Pancreas (tissue), 10 donors: ENCODE data around the gene CYFIP1. TPM values are rescaled to one million over a fixed set of nuclear protein-coding genes. Genes with fewer than 3 reads are reported as not detected.
A peak's percentile ranks its signal among the peaks of the same experiment; 100 is the strongest.

Experiments
- ATAC-seq, 4 donors: fragments of 200-7000 bp; cut with Tn5 transposase; one replicate each; pipeline versions ENCODE4 v1.8.0 to v1.9.1; 2020; ENCODE audit warnings: mild to moderate bottlenecking in 4 of 4, moderate library complexity in 4 of 4
- DNase-seq, 6 donors: peaks; one replicate each; pipeline ENCODE4 v3.0.0-alpha.2; 2020
- FAIRE-seq: peaks from 2 replicates; lab custom pipeline; 2012; peaks lifted over from hg19 to GRCh38; lab: Jason Lieb, UNC
- H3K27ac ChIP-seq, 4 donors: fragments of 200-600 bp; sonication (generic); 1 replicate in 3 of 4; 2 replicates in 1 of 4; pipeline versions ENCODE4 v1.5.0 to v1.8.0; 2020
- H3K27me3 ChIP-seq, 4 donors: fragments of 200-600 bp; one replicate each; pipeline ENCODE4 v1.8.0; 2021
- H3K36me3 ChIP-seq, 3 donors: fragments of 200-600 bp; sonication (generic) in 1 of 3; one replicate each; pipeline versions ENCODE4 v1.5.0 to v1.8.0; 2020 to 2021
- H3K4me1 ChIP-seq, 3 donors: fragments of 200-600 bp; one replicate each; pipeline ENCODE4 v1.8.0; 2021
- H3K4me3 ChIP-seq, 4 donors: fragments of 200-600 bp; sonication (generic) in 2 of 4; one replicate each; pipeline versions ENCODE4 v1.5.0 to v1.8.0; 2020 to 2021
- H3K9me3 ChIP-seq, 4 donors: fragments of 200-600 bp; one replicate each; pipeline ENCODE4 v1.8.0; 2021
- CTCF ChIP-seq, 4 donors: fragments of 200-600 bp; sonication (generic) in 3 of 4; IDR thresholded peaks; one replicate each; pipeline versions ENCODE4 v1.5.0 to v1.8.0; 2021; ENCODE audit warnings: antibody characterized with exemption in 4 of 4
- WGBS, 2 donors: extraction: QIAGEN DNeasy Blood & Tissue Kit; methylation state at CpG; one replicate each; pipeline ENCODE4 v1.1.7; 2013; 5-methylcytosine and 5-hydroxymethylcytosine counted together
- intact Hi-C, 3 donors: fragments of 100-400 bp; cut with DNase I; formaldehyde crosslinking; loops; one replicate each; pipeline versions ENCODE4 v1.11.1 to v1.14.2; 2022
- polyA plus RNA-seq, 2 donors: library from polyadenylated mRNA; stranded (reverse); fragments of 200-250 nt; gene quantifications; one replicate each; pipeline ENCODE4 v1.2.3, GENCODE V29; 2013
- total RNA-seq, 6 donors: library from RNA; stranded (reverse); fragmentation: NEBNext Ultra II Directional in 4 of 6; extraction: Animal tissue kit (Norgen Biotek cat#: 25700) in 4 of 6; gene quantifications; one replicate each; pipeline versions ENCODE4 v1.2.1 to v1.2.4, GENCODE V29; 2021 to 2023
- donor health status: healthy with polysubstance abuse.
- donor health status: DM: no; HTN: no; CAD: no; lungs with moderate emphysema.
- donor health status: DM: no; HTN: no; CAD: no.
- donor health status: control.
- donor health status: control.
- donor health status: Bipolar disorder and iron deficiency.
- donor health status: DM: yes; HTN: yes; CAD: no.
- donor health status: DM: no; HTN: no; CAD: no.
- donor health status: DM: no; HTN: no; CAD: no.
- donor health status: DM: yes; HTN: yes; CAD: no.

Gene CYFIP1
- total and polyA plus RNA-seq, 8 donors = 21.3 to 99.1 (median 59.2) TPM

DNA sequence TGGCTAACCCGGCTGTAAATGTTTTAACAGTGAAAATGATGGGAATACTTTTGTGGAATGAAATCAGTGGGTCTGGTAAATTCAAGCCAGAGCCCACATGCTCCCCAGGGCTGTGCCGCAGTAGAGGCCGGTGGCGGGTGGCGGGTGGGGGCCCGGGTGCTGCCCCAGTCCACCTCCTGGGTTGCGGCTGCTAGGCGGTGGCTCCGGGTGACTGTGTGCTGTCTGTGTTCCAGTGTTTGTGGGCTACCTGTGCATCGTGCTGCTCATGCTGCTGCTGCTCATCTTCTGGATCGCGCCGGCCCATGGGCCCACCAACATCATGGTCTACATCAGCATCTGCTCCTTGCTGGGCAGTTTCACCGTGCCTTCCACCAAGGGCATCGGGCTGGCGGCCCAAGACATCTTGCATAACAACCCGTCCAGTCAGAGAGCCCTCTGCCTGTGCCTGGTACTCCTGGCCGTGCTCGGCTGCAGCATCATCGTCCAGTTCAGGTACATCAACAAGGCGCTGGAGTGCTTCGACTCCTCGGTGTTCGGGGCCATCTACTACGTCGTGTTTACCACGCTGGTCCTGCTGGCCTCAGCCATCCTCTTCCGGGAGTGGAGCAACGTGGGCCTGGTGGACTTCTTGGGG, 156.6 kb downstream of the CYFIP1 start:
- no peaks in the 10 kb centered on the region for H3K27me3 ChIP-seq
- no peak for FAIRE-seq
- intact Hi-C loops = no loop called here
- H3K36me3 ChIP-seq = peaks cover 3 to 21% (median 3%) of the 10 kb centered on the region in 3 donors
- H3K9me3 ChIP-seq = no peaks in the 10 kb centered on the region
- H3K27ac ChIP-seq = no peak overlapping the region
- WGBS, 2 donors = 93 to 97% methylated on average over 29 of the region's 29 CpGs
- DNase-seq = peak in 1 of 6 donors; percentile 59
- no peak for ATAC-seq
- TF ChIP-seq CTCF (IDR thresholded peaks at IDR 0.05) = no peak
- H3K4me1 ChIP-seq = no peaks in the 10 kb centered on the region
- no peak overlapping the region for H3K4me3 ChIP-seq

DNA sequence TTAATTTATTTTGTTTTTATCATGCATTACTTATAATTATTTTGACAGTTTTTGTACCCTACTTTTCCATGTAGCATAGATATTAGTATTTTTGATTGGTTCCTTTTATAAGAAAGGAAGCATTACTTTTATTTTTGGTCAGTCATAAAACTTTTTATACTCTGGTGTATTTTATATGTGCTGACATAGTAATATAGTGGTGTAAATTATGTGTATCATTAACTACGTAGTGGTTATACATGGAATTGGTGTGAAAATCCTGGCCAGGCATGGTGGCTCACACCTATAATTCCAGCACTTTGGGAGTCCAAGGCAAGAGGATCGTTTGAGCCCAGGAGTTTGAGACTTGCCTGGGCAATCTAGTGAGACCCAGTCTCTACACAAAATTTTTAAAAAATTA, 160.5 kb downstream of the CYFIP1 start:
- H3K4me1 ChIP-seq = no peaks in the 10 kb centered on the region
- DNase-seq (no peak), FAIRE-seq (peak; percentile 34), ATAC-seq (no peak)
- intact Hi-C loops = no loop called here
- no peak for TF ChIP-seq CTCF (IDR thresholded peaks at IDR 0.05)
- WGBS, 2 donors = 75 to 76% methylated on average over 2 of the region's 2 CpGs
- H3K27me3 ChIP-seq = no peaks in the 10 kb centered on the region
- H3K9me3 ChIP-seq = no peaks in the 10 kb centered on the region
- no peak overlapping the region for H3K27ac ChIP-seq
- H3K4me3 ChIP-seq = no peak overlapping the region
- H3K36me3 ChIP-seq = peaks cover 0 to 21% (median 3%) of the 10 kb centered on the region in 3 donors

Other genes starting within 250 kb of the CYFIP1 start
- 1 to 10 TPM; 5.4 to 7.8 (median 6.9) TPM for gene NIPA1, start 193.7 kb downstream of the CYFIP1 start, total RNA-seq
- gene NIPA1, start 193.7 kb downstream of the CYFIP1 start, polyA plus RNA-seq = 1 to 10 TPM; 2.1 to 4.5 TPM
- 10 to 100 TPM; 14.3 to 24.9 (median 18.2) TPM for gene NIPA2, start 141.7 kb downstream of the CYFIP1 start, total RNA-seq
- gene NIPA2, start 141.7 kb downstream of the CYFIP1 start, polyA plus RNA-seq = 10 to 100 TPM in 1 of 2 donors, 1 to 10 TPM in 1; 4.5 to 10.3 TPM
- gene TUBGCP5, start 59.2 kb upstream of the CYFIP1 start, total RNA-seq = 10 to 100 TPM in 1 of 6 donors, 1 to 10 TPM in 5; 7.0 to 10.4 (median 8.1) TPM
- 1 to 10 TPM; 6.0 to 7.4 TPM for gene TUBGCP5, start 59.2 kb upstream of the CYFIP1 start, polyA plus RNA-seq
- not detected for gene GOLGA6L1, start 156.5 kb upstream of the CYFIP1 start, total RNA-seq
- not detected for gene GOLGA6L1, start 156.5 kb upstream of the CYFIP1 start, polyA plus RNA-seq